H1 (cell line): ENCODE measurements around the gene FGF10. TPM values are rescaled to one million over a fixed set of nuclear protein-coding genes. Genes with fewer than 3 reads are reported as not detected.

Experiments used
- CTCF ChIA-PET: fragments of 300-600 bp; sonication (Branson Sonifier 250); formaldehyde crosslinking; loops from one replicate; lab custom pipeline; 2021; ENCODE audit not compliant: partially characterized antibody; lab: Charles Lee
- POLR2A ChIA-PET: fragments of 300-600 bp; sonication (Branson Sonifier 250); formaldehyde crosslinking; loops from one replicate; lab custom pipeline; 2021; ENCODE audit warnings: inconsistent platforms; ENCODE audit not compliant: partially characterized antibody; lab: Charles Lee
- DNase-seq, 2 experiments: peaks; one replicate each; pipeline versions ENCODE4 v3.0.0 to v3.0.0-alpha.2; 2010 to 2022; ENCODE audit warnings: low spot score in 2 of 2, low read depth in 1 of 2, mixed read lengths in 1 of 2
- FAIRE-seq: peaks from 2 replicates; lab custom pipeline; 2011; peaks lifted over from hg19 to GRCh38; lab: Jason Lieb, UNC
- H2AFZ ChIP-seq: 2 replicates; pipeline ENCODE4 v1.8.1; 2012; ENCODE audit warnings: low read length, inconsistent platforms
- H2AK5ac ChIP-seq: 2 replicates; pipeline ENCODE4 v1.6.1; 2013; ENCODE audit warnings: low read depth, low read length
- H2BK120ac ChIP-seq: replicated peaks from 2 replicates; pipeline ENCODE3; 2013; ENCODE audit warnings: low read depth, low read length, inconsistent platforms
- H2BK12ac ChIP-seq: 2 replicates; pipeline ENCODE4 v1.6.1; 2013; ENCODE audit warnings: low read depth, low read length
- H2BK15ac ChIP-seq: 2 replicates; pipeline ENCODE4 v1.6.1; 2013; ENCODE audit warnings: low read length
- H2BK20ac ChIP-seq: 2 replicates; pipeline ENCODE4 v1.6.1; 2013; ENCODE audit warnings: low read length
- H2BK5ac ChIP-seq: 2 replicates; pipeline ENCODE4 v1.6.1; 2013; ENCODE audit warnings: low read depth, low read length
- H3K14ac ChIP-seq: 2 replicates; pipeline ENCODE4 v1.6.1; 2013; ENCODE audit warnings: inconsistent platforms; ENCODE audit not compliant: insufficient read length
- H3K18ac ChIP-seq: 2 replicates; pipeline ENCODE4 v1.6.1; 2013; ENCODE audit warnings: low read length; ENCODE audit errors: extremely low read depth
- H3K23ac ChIP-seq: 2 replicates; pipeline ENCODE4 v1.6.1; 2013; ENCODE audit warnings: inconsistent platforms; ENCODE audit not compliant: insufficient read length
- H3K23me2 ChIP-seq: 2 replicates; pipeline ENCODE4 v1.6.1; 2013; ENCODE audit warnings: low read depth, low read length
- H3K27ac ChIP-seq: 2 replicates; pipeline ENCODE4 v1.6.1; 2011; ENCODE audit warnings: low read depth, low read length, inconsistent platforms
- H3K27me3 ChIP-seq, 4 experiments: replicated peaks in 1 of 4; 1 replicate in 1 of 4; 2 replicates in 3 of 4; pipeline versions ENCODE4 v1.6.1 to v1.8.1; 2011 to 2013; ENCODE audit warnings: low read length in 3 of 4, mild to moderate bottlenecking in 3 of 4, inconsistent platforms in 2 of 4, mixed read lengths in 2 of 4, moderate library complexity in 1 of 4; ENCODE audit not compliant: control insufficient read depth in 3 of 4, insufficient read depth in 3 of 4; ENCODE audit errors: extremely low read depth in 1 of 4
- H3K36me3 ChIP-seq, 4 experiments: 2 replicates each; pipeline versions ENCODE4 v1.6.1 to v1.8.1; 2011 to 2013; ENCODE audit warnings: mild to moderate bottlenecking in 4 of 4, low read length in 3 of 4, moderate library complexity in 2 of 4, control low read depth in 1 of 4, inconsistent platforms in 1 of 4; ENCODE audit not compliant: insufficient read depth in 4 of 4, control insufficient read depth in 2 of 4
- H3K4ac ChIP-seq: replicated peaks from 2 replicates; pipeline ENCODE3; 2013; ENCODE audit warnings: low read length, low read depth, mixed read lengths, inconsistent platforms; ENCODE audit not compliant: insufficient read length
- H3K4me1 ChIP-seq, 4 experiments: replicated peaks in 1 of 4; 1 replicate in 1 of 4; 2 replicates in 3 of 4; pipeline versions ENCODE4 v1.6.1 to v1.8.1; 2011 to 2013; ENCODE audit warnings: low read length in 3 of 4, inconsistent platforms in 2 of 4, mixed read lengths in 1 of 4; ENCODE audit not compliant: insufficient read depth in 4 of 4, control insufficient read depth in 3 of 4
- H3K4me2 ChIP-seq, 2 experiments: 2 replicates each; pipeline versions ENCODE4 v1.6.1 to v1.8.1; 2011 to 2013; ENCODE audit warnings: low read depth in 2 of 2, low read length in 2 of 2, control low read depth in 1 of 2, inconsistent platforms in 1 of 2, mild to moderate bottlenecking in 1 of 2; ENCODE audit not compliant: insufficient read depth in 1 of 2
- H3K4me3 ChIP-seq, 4 experiments: fragments of 200-600, 300-600 bp in 1 of 4; sonication (generic), shearing (Covaris generic), sonication (Bioruptor Twin) in 1 of 4; 2 replicates each; pipeline versions ENCODE4 v1.5.1 to v1.8.1; 2011 to 2016; ENCODE audit warnings: low read length in 4 of 4, low read depth in 3 of 4, control low read depth in 2 of 4, inconsistent platforms in 2 of 4, mild to moderate bottlenecking in 2 of 4, mixed read lengths in 1 of 4, moderate library complexity in 1 of 4; ENCODE audit not compliant: insufficient read depth in 2 of 4; ENCODE audit errors: extremely low read depth in 1 of 4
- H3K56ac ChIP-seq: replicated peaks from 2 replicates; pipeline ENCODE3; 2013; ENCODE audit warnings: low read depth, mild to moderate bottlenecking, mixed read lengths, low read length, inconsistent platforms; ENCODE audit not compliant: insufficient read length
- H3K79me1 ChIP-seq: 2 replicates; pipeline ENCODE4 v1.6.1; 2013; ENCODE audit warnings: low read depth, low read length, control low read depth
- H3K79me2 ChIP-seq, 2 experiments: 2 replicates each; pipeline versions ENCODE4 v1.6.1 to v1.8.1; 2012 to 2013; ENCODE audit warnings: low read length in 2 of 2, mild to moderate bottlenecking in 2 of 2, inconsistent platforms in 1 of 2; ENCODE audit not compliant: insufficient read depth in 2 of 2, control insufficient read depth in 1 of 2
- H3K9ac ChIP-seq, 4 experiments: replicated peaks in 1 of 4; 1 replicate in 1 of 4; 2 replicates in 3 of 4; pipeline versions ENCODE4 v1.6.1 to v1.8.1; 2011 to 2013; ENCODE audit warnings: low read depth in 3 of 4, low read length in 3 of 4, control low read depth in 2 of 4, mild to moderate bottlenecking in 2 of 4, moderate library complexity in 2 of 4, inconsistent platforms in 1 of 4; ENCODE audit errors: extremely low read depth in 1 of 4
- H3K9me3 ChIP-seq, 2 experiments: 2 replicates each; pipeline versions ENCODE4 v1.6.1 to v1.8.1; 2012 to 2013; ENCODE audit warnings: mild to moderate bottlenecking in 2 of 2, moderate library complexity in 2 of 2, control low read depth in 1 of 2, inconsistent platforms in 1 of 2, low read depth in 1 of 2, low read length in 1 of 2, mixed read lengths in 1 of 2; ENCODE audit not compliant: insufficient read depth in 2 of 2
- H4K20me1 ChIP-seq, 2 experiments: replicated peaks in 1 of 2; 2 replicates each; pipeline versions ENCODE3 to v1.8.1; 2011 to 2013; ENCODE audit warnings: inconsistent platforms in 2 of 2, low read length in 2 of 2, mild to moderate bottlenecking in 1 of 2; ENCODE audit not compliant: insufficient read depth in 2 of 2, control insufficient read depth in 1 of 2
- H4K5ac ChIP-seq: 2 replicates; pipeline ENCODE4 v1.6.1; 2013; ENCODE audit warnings: low read length, low read depth, mixed read lengths, inconsistent platforms; ENCODE audit not compliant: insufficient read length
- H4K8ac ChIP-seq: 2 replicates; pipeline ENCODE4 v1.8.0; 2013; ENCODE audit warnings: mild to moderate bottlenecking, moderate library complexity, low read length, inconsistent platforms; ENCODE audit not compliant: insufficient read depth; ENCODE audit errors: extremely low read depth
- H4K91ac ChIP-seq: replicated peaks from 2 replicates; pipeline ENCODE3; 2013; ENCODE audit warnings: low read length, mixed read lengths, inconsistent platforms; ENCODE audit not compliant: insufficient read length
- CHD1 ChIP-seq: IDR thresholded peaks from 2 replicates; pipeline ENCODE4 v1.6.1; 2012; ENCODE audit warnings: low read depth, low read length, improper control_type of control experiment
- HDAC6 ChIP-seq: IDR thresholded peaks from one replicate; pipeline ENCODE4 v1.7.1; 2012; ENCODE audit warnings: low read depth, mild to moderate bottlenecking, inconsistent platforms, low read length, moderate library complexity
- POLR2A ChIP-seq, 2 experiments: IDR thresholded peaks; 1 replicate in 1 of 2; 2 replicates in 1 of 2; pipeline ENCODE4 v1.6.1; 2011; ENCODE audit warnings: low read depth in 2 of 2, low read length in 2 of 2, mild to moderate bottlenecking in 2 of 2; ENCODE audit errors: control extremely low read depth in 1 of 2
- POLR2AphosphoS5 ChIP-seq: IDR thresholded peaks from 2 replicates; pipeline ENCODE4 v1.6.1; 2011; ENCODE audit warnings: low read depth, low read length
- SAP30 ChIP-seq: fragments of 300-600 bp; sonication (generic); IDR thresholded peaks from 2 replicates; pipeline ENCODE4 v1.7.1; 2012; ENCODE audit warnings: low read length, moderate library complexity, mild to moderate bottlenecking, inconsistent platforms; ENCODE audit not compliant: insufficient read depth, insufficient replicate concordance
- WGBS, 2 experiments: shearing (Covaris generic) in 1 of 2; methylation state at CpG; one replicate each; pipeline versions ENCODE4 v1.1.6 to v1.1.7; 2013 to 2015; ENCODE audit warnings: low lambda C conversion rate in 2 of 2, mixed read lengths in 2 of 2, inconsistent platforms in 1 of 2, low coverage in 1 of 2, missing lambda C conversion rate in 1 of 2; ENCODE audit not compliant: insufficient replicate concordance in 2 of 2, insufficient coverage in 1 of 2, insufficient read length in 1 of 2; ENCODE audit errors: extremely low coverage in 1 of 2, missing lambda C conversion rate in 1 of 2; 5-methylcytosine and 5-hydroxymethylcytosine counted together
- polyA plus RNA-seq, 7 experiments: library from polyadenylated mRNA; depleted of rRNA in 3 of 7; stranded (reverse) in 5 of 7; unstranded in 2 of 7; fragments of >200 nt in 5 of 7; fragments of 200-250 nt in 2 of 7; gene quantifications; 1 replicate in 5 of 7; 2 replicates in 1 of 7; 4 replicates in 1 of 7; pipeline versions ENCODE4 v1.2.1 to v1.2.3, GENCODE V29; 2011 to 2013; ENCODE audit warnings: missing spikeins in 2 of 7, mixed read lengths in 2 of 7
- total RNA-seq: library from RNA; stranded (reverse); fragmentation: NEBNext Ultra II Directional; extraction: Animal tissue kit (Norgen Biotek cat#: 25700); gene quantifications from 2 replicates; pipeline ENCODE4 v1.2.1, GENCODE V29; 2021

Gene FGF10
- total and polyA plus RNA-seq, 2 of the 8 experiments (the other 6 are each of a cell fraction or from before 2014, with no cell fraction given): 0.06 to 0.54 TPM

DNA sequence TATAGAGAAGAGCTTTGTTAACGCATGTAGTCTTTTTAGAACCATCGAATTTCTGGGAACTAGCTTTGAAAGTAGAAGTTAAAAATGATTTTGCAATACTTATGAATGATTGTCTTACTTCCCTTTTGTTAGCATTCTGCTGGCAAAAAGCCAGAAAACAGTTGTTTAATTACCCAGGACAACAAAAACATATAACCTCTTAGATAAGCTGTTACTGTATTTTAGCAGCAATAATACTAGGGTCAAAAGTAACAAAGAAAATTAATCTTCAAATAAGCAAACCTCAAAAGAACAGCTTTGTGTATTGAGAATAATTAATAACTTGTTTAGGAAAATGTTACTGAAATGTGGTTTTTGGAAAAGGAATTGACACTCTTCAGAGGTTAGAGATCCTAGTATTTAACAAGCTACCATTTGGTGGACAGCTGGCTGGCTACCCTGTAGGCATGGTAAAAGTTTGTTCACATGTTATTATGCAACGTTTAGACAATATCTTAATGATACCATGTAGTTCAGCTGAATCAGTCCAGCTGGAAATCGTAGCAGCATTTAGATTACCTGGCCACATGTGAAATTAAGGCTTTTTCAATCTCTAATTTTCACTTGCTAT, 3.8 kb downstream of the FGF10 start:
- H3K9ac ChIP-seq: no peak overlapping the region
- H4K5ac ChIP-seq: no peak overlapping the region
- ChIA-PET POLR2A (interaction anchor here (1.1 kb wide), 1 partner anchor 97 kb away, joined by 3 read pairs; no protein-coding TSS in a partner anchor), CTCF (no interaction called here)
- no peak overlapping the region for H4K8ac ChIP-seq
- WGBS, 2 experiments: 80% methylated on average over 4 of the region's 4 CpGs; no CpG with 5 or more reads in 1 of the 2 experiments
- no peak overlapping the region for H2BK20ac ChIP-seq
- peaks cover 16% of the 10 kb centered on the region for H3K23me2 ChIP-seq
- no peak overlapping the region for H2AFZ ChIP-seq
- H3K4me2 ChIP-seq: no peak overlapping the region
- H3K79me1 ChIP-seq: no peaks in the 10 kb centered on the region
- peaks cover 1 to 8% (median 2%) of the 10 kb centered on the region in 4 experiments; a peak in 4 of 7 replicates for H3K4me1 ChIP-seq
- no peak overlapping the region for H3K23ac ChIP-seq
- no peak overlapping the region for H3K14ac ChIP-seq
- no peak overlapping the region for H2BK120ac ChIP-seq
- H3K56ac ChIP-seq: no peak overlapping the region
- TF ChIP-seq HDAC6 (no peak), POLR2A (IDR thresholded peaks at IDR 0.05; ENCODE audit: control extremely low read depth in 1 of 2, low read depth in 2 of 2, low read length in 2 of 2) (no peak), POLR2AphosphoS5 (no peak), SAP30 (no peak), CHD1 (no peak)
- no peak overlapping the region for H2BK5ac ChIP-seq
- H3K4ac ChIP-seq: no peak overlapping the region
- H3K4me3 ChIP-seq: no peak overlapping the region
- peaks cover 6 to 32% (median 21%) of the 10 kb centered on the region in 4 experiments for H3K27me3 ChIP-seq
- no peak overlapping the region for H3K18ac ChIP-seq
- no peak overlapping the region for H3K27ac ChIP-seq
- H3K9me3 ChIP-seq: no peaks in the 10 kb centered on the region
- H2AK5ac ChIP-seq: no peak overlapping the region
- no peak overlapping the region for H2BK15ac ChIP-seq
- no peaks in the 10 kb centered on the region for H3K79me2 ChIP-seq
- H4K91ac ChIP-seq: no peak overlapping the region
- FAIRE-seq (no peak), DNase-seq (no peak)
- H3K36me3 ChIP-seq: no peaks in the 10 kb centered on the region
- H4K20me1 ChIP-seq: no peaks in the 10 kb centered on the region
- no peak overlapping the region for H2BK12ac ChIP-seq
